ENCODE data around the gene PTGES2. TPM values are rescaled to one million over a fixed set of nuclear protein-coding genes. Genes with fewer than 3 reads are reported as not detected.
A peak's percentile ranks its signal among the peaks of the same experiment; 100 is the strongest.

Gene PTGES2
- total and polyA plus RNA-seq, 9 of the 15 experiments (the other 6 are each of a cell fraction or from before 2014, with no cell fraction given) = 2.4 to 196 (median 90.1) TPM

- no peak for TF ChIP-seq ERF (CRISPR knock-in tag; IDR thresholded peaks at IDR 0.05)
- TF ChIP-seq VEZF1 (CRISPR knock-in tag; IDR thresholded peaks at IDR 0.05) = no peak
- TF ChIP-seq, protein P1, sequence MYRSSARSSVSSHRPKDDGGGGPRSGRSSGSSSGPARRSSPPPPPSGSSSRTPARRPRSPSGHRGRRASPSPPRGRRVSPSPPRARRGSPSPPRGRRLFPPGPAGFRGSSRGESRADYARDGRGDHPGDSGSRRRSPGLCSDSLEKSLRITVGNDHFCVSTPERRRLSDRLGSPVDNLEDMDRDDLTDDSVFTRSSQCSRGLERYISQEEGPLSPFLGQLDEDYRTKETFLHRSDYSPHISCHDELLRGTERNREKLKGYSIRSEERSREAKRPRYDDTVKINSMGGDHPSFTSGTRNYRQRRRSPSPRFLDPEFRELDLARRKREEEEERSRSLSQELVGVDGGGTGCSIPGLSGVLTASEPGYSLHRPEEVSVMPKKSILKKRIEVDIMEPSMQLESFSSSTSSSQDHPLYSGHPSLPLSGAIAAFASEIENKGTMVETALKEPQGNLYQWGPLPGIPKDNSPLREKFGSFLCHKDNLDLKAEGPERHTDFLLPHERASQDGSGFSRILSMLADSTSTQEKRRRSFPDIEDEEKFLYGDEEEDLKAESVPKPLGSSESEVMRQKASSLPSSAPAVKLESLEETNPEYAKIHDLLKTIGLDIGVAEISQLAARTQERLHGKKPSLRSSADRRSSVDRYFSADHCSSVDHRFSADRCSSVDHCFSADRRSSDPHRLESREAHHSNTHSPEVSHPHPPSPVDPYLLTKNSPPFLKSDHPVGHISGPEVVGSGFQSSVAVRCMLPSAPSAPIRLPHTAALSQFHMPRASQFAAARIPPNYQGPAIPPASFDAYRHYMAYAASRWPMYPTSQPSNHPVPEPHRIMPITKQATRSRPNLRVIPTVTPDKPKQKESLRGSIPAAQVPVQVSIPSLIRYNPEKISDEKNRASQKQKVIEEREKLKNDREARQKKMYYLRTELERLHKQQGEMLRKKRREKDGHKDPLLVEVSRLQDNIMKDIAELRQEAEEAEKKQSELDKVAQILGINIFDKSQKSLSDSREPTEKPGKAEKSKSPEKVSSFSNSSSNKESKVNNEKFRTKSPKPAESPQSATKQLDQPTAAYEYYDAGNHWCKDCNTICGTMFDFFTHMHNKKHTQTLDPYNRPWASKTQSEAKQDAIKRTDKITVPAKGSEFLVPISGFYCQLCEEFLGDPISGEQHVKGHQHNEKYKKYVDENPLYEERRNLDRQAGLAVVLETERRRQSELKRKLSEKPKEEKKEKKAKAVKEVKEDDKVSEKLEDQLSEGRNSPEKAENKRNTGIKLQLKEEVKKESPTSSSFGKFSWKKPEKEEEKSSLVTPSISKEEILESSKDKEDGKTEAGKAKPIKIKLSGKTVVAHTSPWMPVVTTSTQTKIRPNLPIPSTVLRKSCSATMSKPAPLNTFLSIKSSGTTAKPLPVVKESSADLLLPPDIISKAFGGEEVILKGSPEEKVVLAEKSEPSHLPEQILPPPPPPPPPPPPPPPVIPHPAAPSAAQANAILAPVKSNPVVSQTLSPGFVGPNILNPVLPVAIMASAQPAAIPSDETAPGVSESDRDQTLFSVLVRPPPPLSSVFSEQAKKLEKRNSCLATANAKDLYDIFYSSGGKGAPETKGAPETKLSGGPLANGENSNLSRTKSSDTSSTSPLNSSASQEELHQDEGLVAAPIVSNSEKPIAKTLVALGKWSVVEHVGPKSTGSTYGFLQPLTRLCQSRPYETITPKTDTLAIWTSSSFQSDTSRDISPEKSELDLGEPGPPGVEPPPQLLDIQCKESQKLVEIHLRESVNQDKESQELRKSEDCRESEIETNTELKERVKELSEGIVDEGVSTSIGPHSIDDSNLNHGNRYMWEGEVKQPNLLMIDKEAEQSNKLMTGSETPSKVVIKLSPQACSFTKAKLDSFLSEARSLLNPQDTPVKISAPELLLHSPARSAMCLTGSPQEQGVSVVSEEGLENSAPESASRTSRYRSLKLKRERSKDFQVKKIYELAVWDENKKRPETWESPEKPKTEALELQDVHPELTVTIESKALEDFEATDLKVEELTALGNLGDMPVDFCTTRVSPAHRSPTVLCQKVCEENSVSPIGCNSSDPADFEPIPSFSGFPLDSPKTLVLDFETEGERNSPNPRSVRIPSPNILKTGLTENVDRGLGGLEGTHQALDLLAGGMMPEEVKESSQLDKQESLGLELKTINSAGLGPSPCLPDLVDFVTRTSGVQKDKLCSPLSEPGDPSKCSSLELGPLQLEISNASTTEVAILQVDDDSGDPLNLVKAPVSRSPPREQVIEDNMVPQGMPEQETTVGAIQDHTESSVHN (IDR thresholded peaks at IDR 0.05; ENCODE audit: borderline replicate concordance in 1 of 2, low read depth in 1 of 2) = no peak
- no peak for TF ChIP-seq ZZZ3 (IDR thresholded peaks at IDR 0.05)
- TF ChIP-seq THRA (IDR thresholded peaks at IDR 0.05) = no peak
- TF ChIP-seq FOXP1 (CRISPR knock-in tag; IDR thresholded peaks at IDR 0.05) = no peak
- TF ChIP-seq POLR2A (conservative IDR thresholded peaks at IDR 0.05) = peak; percentile 11; the same call in 1 of the 2 replicates
- no peak for TF ChIP-seq NONO (IDR thresholded peaks at IDR 0.05; ENCODE audit: low read depth in 2 of 2, low read length in 1 of 2)
- no peak for TF ChIP-seq GABPB2 (CRISPR knock-in tag; conservative IDR thresholded peaks at IDR 0.05)
- TF ChIP-seq, protein P2, sequence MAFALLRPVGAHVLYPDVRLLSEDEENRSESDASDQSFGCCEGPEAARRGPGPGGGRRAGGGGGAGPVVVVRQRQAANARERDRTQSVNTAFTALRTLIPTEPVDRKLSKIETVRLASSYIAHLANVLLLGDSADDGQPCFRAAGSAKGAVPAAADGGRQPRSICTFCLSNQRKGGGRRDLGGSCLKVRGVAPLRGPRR (CRISPR knock-in tag; IDR thresholded peaks at IDR 0.05) = no peak
- TF ChIP-seq, protein P3, sequence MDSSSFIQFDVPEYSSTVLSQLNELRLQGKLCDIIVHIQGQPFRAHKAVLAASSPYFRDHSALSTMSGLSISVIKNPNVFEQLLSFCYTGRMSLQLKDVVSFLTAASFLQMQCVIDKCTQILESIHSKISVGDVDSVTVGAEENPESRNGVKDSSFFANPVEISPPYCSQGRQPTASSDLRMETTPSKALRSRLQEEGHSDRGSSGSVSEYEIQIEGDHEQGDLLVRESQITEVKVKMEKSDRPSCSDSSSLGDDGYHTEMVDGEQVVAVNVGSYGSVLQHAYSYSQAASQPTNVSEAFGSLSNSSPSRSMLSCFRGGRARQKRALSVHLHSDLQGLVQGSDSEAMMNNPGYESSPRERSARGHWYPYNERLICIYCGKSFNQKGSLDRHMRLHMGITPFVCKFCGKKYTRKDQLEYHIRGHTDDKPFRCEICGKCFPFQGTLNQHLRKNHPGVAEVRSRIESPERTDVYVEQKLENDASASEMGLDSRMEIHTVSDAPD (CRISPR knock-in tag; IDR thresholded peaks at IDR 0.05) = no peak
- no peak for TF ChIP-seq ZNF282 (CRISPR knock-in tag; IDR thresholded peaks at IDR 0.05)
- TF ChIP-seq NCOA6 (IDR thresholded peaks at IDR 0.05) = no peak
- TF ChIP-seq SP1 (CRISPR knock-in tag; IDR thresholded peaks at IDR 0.05) = no peak
- peak; percentile 77 for TF ChIP-seq BHLHE40 (IDR thresholded peaks at IDR 0.05; ENCODE audit: low read length)
- TF ChIP-seq SIN3A (IDR thresholded peaks at IDR 0.05; ENCODE audit: borderline replicate concordance in 2 of 2, control insufficient read depth in 1 of 2, low read depth in 2 of 2, low read length in 2 of 2) = peak in 1 of 2 experiments; percentile 62; a peak in 1 of 4 replicates
- no peak for TF ChIP-seq RUNX1 (IDR thresholded peaks at IDR 0.05; ENCODE audit: low read depth)
Measured at GRCh38 chr9:128159522-128159783, 31.9 kb upstream of the PTGES2 start (continued).
